GM21447 (cell line): Measurements from ENCODE around the gene KIAA1210.
A peak's percentile ranks its signal among the peaks of the same experiment; 100 is the strongest.

Source experiments
- ATAC-seq: cut with Tn5 transposase; IDR thresholded peaks from one replicate; pipeline ENCODE4 v1.9.1; 2021; ENCODE audit not compliant: unreplicated experiment

Gene KIAA1210

GRCh38 chrX:119127650-119128049 is at the start of gene KIAA1210:
TSS of gene KIAA1210 (minus strand) at chrX:119127812. CDS start at chrX:119123642, 4,170 bp downstream.
- ATAC-seq: no peak

DNA sequence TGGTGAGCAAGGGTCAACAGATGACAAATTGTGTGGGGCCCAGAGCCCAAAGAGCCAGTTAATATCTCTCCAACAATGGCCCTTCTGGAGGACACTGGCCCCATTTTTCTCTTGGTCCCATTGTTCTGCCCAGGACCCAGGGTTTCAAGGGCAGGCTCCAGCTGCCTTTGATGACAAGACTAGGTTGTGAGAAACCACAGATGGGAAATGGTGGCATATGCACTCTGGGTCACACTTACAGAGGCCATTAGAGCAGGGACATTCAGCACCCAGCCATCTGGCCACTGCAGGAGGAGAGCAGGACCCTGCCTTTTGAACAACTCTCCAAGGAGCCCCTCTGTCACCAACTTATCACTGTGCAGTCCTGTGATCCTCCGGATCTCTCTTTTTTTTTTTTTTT is 49.7 kb upstream of the KIAA1210 start:
- no peak for ATAC-seq

DNA sequence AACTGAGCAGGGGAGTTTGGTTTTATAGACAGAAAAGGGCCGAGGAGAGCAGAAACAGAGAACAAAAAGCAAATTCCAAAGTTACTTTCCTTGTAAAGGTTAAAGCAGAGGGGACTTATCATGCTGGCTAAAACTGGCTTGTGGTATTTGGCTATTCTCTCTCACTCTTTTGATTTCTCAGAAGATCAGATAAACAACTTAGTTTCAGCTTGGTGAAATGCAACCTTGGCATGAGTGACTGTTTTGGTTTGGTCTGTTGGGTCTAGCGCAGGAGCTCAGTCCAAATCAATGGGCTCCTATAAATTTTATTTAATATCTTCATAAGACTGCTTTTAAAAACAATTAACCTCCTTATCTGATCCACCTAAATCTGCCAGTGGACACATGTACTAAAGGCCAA is 47.3 kb upstream of the KIAA1210 start:
- ATAC-seq: no peak

GRCh38 chrX:119168104-119168503 is 40.5 kb upstream of the KIAA1210 start:
- no peak for ATAC-seq

GRCh38 chrX:119158226-119158625 is 30.6 kb upstream of the KIAA1210 start:
- no peak for ATAC-seq

GRCh38 chrX:119156241-119156640 is 28.6 kb upstream of the KIAA1210 start:
- no peak for ATAC-seq

DNA sequence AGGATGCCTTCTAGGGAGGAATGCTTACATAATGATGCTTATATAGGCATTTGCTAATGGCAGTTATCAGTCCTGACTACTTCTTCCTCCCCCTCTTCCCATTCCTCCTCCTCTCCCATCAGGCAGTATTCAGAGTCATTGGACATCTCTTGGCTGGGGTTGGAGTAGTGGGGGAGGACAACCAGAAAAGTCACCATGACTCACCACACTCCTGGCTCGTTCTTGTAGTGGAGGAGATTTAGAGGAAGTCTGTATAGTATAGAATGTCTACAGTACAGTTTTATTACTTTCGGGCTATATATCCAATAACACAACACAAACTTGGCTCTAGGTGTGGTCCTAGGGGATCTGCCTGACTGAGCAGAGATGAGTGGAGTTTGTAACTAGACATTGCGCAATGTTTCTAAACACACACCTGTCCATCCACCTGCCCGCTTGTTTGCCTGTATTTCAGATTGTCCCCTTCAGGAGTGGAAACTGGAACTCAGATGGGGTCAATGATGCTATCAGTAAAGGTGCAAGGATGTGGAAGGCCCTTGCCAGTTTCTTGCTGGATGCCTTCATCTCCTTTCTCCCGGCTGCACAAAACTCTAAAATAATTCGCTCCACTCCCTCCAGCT is 27.9 kb upstream of the KIAA1210 start:
- no peak for ATAC-seq

DNA sequence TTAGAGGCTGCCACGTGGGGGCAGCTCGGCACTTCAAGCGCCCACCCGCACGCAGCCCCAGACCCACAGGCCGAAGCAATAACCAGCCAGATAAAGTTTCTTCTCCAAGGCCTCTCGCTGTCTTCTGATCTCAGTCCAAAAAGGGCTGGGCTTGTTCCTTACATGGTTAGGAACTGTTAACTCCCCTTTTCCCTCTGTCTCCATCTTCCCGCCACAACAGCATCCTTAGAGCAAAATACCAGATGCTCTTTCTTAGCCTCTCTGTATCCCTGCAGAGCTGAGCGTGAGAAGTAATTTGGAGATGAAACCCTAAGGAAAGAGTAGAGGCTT is 23.4 kb upstream of the KIAA1210 start:
- ATAC-seq: no peak

DNA sequence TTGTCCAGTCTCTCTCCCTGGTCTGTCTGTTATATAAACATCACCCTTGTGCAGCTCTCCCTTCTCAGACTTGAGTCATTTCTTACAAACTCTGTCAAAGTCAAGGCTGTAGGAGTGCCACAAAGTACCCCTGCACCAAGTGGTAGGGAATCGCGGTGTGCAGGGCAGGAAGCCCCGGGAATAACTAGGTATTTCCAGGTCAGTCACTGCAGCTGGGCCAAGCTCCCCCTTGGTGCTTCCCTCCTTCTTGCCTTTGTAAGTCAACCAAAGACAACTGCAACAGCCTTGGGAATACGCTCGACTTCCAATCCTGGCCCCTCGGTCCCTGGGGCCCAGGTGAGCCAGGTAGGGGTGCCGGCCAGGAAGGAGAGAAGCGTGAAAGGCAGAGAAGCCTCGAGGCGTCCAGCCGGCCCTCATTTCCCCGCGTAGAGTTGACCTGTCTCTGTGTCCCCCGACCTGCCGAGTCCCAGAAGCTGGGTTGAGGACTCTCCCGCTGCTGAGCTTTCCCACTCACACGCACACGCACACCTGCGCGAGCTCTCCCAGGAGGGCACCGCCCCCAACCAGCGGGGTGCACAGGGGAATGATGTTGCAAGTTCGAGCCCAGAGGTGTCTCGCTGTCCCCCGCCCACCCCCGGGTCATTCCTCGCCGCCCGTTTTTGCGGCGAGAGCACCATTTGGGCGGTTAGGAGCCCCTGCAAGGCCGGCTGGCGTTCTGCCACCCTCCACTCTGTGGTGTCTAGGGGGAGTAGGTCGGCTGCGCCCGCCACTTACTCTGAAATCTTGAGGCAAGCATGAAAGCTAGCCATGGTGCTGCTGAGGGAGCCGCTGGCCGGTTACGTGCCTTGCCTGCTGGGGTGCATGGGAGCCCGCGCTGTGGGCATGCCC is 22.8 kb upstream of the KIAA1210 start:
- no peak for ATAC-seq

- no peak for ATAC-seq
These were observed 19.9 kb upstream of the KIAA1210 start for GRCh38 chrX:119147486-119147885.

DNA sequence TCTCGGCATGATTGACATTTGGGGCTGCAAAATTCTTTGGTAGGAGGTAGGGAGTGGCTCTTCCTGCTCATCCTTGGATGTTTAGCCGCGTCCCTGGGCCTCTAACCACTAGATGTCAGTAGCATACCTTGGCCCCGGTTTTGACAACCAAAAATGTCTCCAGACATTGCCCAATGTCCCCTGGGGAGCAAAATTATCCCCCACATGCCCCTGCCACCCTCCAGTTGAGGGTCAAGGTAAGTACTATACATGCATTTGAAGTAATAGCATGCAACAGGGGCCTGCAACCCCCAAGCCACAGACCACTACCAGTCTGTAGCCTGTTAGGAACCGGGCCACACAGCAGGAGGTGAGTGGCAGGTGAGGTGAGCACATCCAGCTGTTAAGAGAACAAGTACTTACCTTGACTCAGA is 17.6 kb upstream of the KIAA1210 start:
- ATAC-seq: no peak

DNA sequence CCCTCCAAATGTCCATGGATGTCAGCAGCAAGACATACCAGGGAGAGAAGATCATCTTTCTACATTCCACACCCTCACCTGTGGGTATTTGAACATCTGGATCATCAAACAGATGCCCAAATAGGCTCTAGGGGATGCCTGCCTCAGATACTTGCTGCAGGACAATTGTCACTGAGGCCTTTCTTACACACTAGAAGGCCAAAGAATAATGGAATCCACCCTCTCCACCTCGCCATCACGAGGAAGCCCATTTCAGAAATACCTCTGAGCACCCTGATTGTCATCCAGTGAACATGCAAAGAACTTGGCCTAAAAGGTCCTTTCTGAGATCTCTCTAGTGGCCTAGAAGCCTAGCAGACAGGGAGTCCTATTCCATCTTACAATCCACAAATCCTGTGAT is 6.9 kb upstream of the KIAA1210 start:
- ATAC-seq: no peak

GRCh38 chrX:119132961-119133360 is 5.3 kb upstream of the KIAA1210 start:
- no peak for ATAC-seq

- no peak for ATAC-seq
These were observed 4.7 kb upstream of the KIAA1210 start for GRCh38 chrX:119132316-119132715.

GRCh38 chrX:119130911-119131310 is 3.3 kb upstream of the KIAA1210 start:
- no peak for ATAC-seq

GRCh38 chrX:119121341-119121740 is 6.3 kb downstream of the KIAA1210 start:
- ATAC-seq: no peak

DNA sequence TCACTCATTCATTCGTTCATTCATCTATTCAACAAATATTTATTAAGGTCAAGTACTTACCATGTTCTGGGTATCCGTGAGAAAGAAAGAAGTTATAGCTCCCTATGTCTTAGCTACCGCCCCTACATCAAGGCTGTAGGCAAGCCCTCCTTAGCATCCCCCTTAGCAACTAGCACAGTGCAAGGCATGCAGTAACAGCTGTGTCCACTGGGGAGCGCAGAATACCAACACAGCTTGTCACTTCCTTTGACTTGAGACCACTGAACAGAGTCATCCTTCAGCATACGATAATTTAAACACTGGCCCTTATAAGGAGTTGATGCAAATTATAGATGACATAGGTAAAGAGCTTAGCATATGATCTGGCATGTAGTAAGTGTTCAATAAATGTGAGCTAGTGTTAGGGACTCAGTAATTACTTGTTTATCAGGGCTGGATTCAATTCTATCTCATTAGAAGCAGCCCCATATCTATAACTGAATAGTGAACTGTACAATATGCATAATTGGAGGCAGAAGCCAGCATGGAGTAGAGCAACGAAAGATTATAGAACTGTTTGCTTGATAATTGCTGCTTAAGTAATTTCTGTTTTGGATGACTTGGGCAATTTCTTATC is 8.7 kb downstream of the KIAA1210 start:
- peak; percentile 75 for ATAC-seq

DNA sequence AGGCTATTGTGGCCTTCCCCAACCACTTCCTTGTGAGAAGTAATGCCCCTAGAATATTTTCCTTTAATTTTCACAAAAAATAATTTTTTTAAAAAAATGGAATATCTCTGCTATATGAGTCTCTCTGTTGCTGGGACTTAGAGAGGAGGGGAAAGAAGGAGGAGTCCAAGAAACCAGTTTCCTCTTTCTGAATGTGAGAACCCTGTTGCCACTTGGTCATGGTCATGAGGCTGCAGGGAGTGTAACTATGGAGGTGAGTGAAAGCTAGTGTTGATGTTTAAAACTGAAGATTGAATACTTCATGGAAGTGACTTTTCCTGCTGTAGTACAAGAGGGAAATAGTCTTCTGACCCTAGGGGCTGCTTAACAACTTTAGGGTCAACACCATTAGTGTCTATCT is 20.4 kb downstream of the KIAA1210 start:
- ATAC-seq: no peak

GRCh38 chrX:119105826-119106225 is 21.8 kb downstream of the KIAA1210 start:
- ATAC-seq: no peak

GRCh38 chrX:119101168-119101567 is 26.4 kb downstream of the KIAA1210 start:
- no peak for ATAC-seq

DNA sequence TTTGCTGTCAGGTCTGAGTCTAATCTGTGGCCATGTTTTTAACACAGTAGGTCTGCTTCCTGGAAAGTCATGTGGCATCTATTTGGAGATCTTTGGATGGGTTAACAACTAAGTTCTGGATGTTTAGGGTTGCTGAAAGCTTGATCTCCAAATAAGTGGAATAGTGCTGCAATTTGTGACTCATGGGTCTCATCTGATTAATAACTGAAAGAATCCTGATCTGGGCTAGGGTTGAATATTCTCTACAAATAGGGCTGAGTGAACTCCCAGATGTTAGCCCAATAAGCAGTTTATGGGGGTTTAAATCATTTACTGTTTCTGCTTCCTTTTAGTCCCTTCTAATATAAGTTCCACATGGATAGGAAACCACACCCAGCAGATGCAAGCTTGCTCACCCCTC is 31.7 kb downstream of the KIAA1210 start:
- no peak for ATAC-seq

- ATAC-seq: no peak
These were observed 32.8 kb downstream of the KIAA1210 start for GRCh38 chrX:119094819-119095218.
